GM12872 (cell line): ENCODE results near the gene NOG.

Experiments
- TF ChIP-seq, protein P1 (sequence below): IDR thresholded peaks from 3 replicates; pipeline ENCODE4 v1.5.1; 2011; ENCODE audit warnings: low read depth, mild to moderate bottlenecking, low read length, moderate library complexity; ENCODE audit not compliant: insufficient read depth

Gene NOG

DNA sequence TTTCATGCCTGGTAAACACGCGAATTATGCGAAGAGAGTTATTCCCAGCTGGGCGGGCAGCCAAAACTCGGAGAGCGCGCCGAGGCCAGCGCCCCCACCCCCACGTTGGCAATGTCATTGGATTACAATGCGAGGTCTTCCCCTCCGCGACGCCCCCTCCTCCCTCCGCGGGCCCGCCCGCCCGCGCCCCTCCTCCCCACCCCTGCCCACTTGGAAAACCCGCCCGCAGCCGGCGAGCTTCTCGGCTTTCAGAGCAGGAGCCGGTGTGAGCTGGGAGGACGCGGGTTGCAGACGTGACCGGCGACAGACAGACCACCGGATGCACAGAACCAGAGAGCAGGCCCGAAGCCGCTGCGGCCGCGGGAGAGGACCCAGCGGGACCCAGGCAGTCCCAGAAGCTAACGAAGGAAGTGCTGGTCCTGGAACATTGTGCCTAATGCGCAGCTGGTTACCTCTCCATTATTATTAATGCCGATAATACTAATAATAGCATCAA, 4.0 kb downstream of the NOG start:
- TF ChIP-seq, protein P1, sequence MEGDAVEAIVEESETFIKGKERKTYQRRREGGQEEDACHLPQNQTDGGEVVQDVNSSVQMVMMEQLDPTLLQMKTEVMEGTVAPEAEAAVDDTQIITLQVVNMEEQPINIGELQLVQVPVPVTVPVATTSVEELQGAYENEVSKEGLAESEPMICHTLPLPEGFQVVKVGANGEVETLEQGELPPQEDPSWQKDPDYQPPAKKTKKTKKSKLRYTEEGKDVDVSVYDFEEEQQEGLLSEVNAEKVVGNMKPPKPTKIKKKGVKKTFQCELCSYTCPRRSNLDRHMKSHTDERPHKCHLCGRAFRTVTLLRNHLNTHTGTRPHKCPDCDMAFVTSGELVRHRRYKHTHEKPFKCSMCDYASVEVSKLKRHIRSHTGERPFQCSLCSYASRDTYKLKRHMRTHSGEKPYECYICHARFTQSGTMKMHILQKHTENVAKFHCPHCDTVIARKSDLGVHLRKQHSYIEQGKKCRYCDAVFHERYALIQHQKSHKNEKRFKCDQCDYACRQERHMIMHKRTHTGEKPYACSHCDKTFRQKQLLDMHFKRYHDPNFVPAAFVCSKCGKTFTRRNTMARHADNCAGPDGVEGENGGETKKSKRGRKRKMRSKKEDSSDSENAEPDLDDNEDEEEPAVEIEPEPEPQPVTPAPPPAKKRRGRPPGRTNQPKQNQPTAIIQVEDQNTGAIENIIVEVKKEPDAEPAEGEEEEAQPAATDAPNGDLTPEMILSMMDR: no peak

DNA sequence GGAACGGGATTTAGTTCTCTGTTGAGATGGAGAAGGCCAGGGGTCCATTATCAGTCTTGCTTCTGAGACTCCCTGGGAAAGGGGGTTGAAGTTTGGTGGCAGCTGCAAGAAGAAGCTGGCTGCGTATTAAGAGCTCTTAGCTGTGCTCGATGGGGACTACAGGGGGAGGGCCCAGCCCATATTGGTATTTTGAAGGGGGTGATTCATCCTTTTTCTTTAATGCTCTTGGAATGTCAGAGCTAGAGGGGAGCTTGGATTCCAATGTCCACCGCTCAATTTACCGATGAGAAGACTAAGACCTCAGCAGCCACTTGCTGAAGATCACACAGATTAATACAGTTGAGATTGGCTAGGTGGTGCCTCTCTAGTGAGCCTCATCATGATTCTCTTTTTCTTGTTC, 5.0 kb downstream of the NOG start:
- TF ChIP-seq, protein P1: no peak

DNA sequence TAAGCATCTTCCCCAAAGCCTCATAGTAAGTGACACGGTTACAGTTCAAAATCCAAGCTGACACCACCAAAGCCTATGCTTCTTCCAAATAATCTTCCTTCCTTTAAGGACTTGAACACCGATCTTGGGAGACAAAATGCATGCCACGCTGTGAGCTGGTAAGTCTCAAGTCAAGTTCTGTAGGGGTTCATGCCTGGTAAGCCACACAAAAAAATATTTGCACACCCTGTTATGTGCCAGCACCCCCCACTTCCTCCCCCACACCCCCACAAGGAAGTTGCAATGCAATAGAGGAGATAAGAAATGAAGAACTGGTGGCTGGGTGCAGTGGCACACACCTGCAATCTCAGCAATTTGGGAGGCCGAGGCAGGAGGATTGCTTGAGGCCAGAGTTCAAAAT, 5.6 kb downstream of the NOG start:
- TF ChIP-seq, protein P1: no peak

DNA sequence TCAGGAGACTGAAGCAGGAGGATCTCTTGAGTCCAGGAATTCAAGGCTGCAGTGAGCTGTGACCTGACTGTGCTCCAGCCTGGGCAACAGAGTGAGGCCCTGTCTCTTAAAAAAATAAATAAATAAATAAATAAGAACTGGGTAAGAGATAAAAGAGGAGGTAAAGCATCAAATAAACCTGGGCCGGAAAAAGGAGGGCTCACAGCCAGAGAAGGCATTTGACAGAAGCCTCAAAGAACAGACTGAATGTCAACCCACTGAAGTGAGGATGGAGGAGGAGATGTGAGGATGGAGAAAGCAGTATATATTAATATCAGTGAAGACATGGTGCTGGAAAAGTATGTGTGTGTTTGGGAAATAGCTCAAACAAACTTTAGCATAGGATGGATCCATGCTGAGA, 6.1 kb downstream of the NOG start:
- TF ChIP-seq, protein P1: no peak

DNA sequence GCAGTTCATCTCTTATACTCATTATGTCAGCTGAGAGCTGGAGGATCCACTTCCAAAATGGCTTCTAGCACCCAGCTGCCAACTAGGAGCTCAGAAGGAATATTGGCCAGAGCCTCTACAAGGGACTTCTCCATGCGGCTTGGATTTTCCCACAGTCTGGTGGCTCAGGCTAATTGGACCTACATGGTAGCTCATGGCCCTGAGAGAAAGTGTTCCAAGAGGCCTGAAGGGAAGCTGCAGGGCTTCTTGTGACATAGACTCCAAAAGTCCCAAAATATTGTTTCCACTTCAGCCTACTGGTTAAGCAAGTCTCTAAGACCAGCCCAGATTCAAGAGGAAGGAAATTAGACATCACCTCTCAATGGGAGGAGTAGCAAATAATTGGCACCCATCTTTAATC, 6.8 kb downstream of the NOG start:
- TF ChIP-seq, protein P1: no peak

DNA sequence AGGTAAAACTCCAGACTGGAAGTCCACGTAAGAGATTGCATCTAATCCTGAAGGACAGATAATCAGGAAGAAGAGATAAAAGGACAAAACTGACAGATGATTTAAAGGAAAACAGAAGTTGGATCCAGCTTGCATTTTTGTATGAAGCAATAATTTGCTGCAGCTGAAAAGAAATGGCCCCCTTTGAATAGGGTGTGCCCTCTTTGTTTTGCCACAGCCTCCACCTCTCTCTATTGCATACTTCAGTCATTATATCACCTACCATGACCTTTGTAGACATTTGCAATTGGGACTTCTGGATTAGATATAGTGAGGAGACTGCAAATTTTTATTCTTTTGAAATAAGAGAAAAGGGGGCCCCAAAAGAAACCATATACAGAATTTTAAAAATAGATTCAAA, 8.1 kb downstream of the NOG start:
- TF ChIP-seq, protein P1: no peak

DNA sequence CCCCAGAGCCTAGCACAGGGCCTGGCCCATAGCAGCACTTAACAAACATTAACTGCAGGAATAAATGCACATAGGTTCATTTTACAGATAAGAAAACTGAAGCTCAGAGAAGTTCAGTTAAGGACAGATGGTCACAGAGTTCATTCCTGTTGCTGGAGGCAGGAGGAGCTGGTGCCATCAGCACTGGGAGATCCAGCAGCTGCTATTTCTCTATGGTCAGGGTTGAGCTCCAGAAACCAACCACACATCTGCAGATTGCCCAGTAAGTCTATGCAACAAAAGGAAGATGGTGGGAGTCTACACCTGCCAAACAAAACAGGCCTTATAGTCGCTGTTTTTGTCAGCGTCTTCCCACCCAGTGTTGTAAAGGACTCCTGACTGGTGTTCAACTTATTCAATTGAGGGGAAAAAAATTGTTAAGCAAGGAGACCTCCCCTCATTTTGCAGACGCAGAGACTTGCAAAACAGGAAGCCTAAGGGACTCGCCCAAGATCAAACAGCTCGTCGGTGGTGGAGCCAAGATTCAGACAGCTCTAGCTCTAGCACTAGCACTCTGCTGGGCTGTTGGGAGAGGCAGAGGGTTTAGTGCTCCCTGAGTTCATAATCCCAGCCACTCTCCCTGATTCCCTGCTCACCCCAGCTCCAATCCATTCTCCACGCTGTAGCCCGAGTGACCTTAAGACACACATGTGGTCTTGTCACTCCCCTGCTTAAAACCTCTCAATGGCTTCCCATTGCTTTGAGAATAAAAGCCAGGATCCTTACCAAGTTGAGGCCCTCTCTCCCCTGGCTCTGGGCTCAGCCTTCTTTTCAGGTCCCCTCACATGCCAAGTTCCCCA, 9.0 kb downstream of the NOG start:
- TF ChIP-seq, protein P1: no peak
